H9 (cell line): ENCODE measurements around the gene PLXNA4. TPM values are rescaled to one million over a fixed set of nuclear protein-coding genes. Genes with fewer than 3 reads are reported as not detected.

ENCODE experiments used
- DNase-seq: peaks from one replicate; pipeline ENCODE4 v3.0.0-alpha.2; 2017
- H2AFZ ChIP-seq: one replicate; pipeline ENCODE4 v1.6.1; 2013; ENCODE audit warnings: mild to moderate bottlenecking, low read length, control low read depth, moderate library complexity
- H2AK5ac ChIP-seq: 2 replicates; pipeline ENCODE4 v1.6.1; 2013; ENCODE audit warnings: low read length, control low read depth, mixed read lengths; ENCODE audit not compliant: insufficient read length
- H2BK120ac ChIP-seq: one replicate; pipeline ENCODE4 v1.6.1; 2013; ENCODE audit warnings: low read depth, mild to moderate bottlenecking, low read length, control low read depth, inconsistent platforms; ENCODE audit not compliant: poor library complexity, severe bottlenecking
- H2BK12ac ChIP-seq: 2 replicates; pipeline ENCODE4 v1.6.1; 2013; ENCODE audit warnings: low read length, control low read depth, mixed read lengths, low read depth; ENCODE audit not compliant: insufficient read length
- H2BK15ac ChIP-seq: 2 replicates; pipeline ENCODE4 v1.6.1; 2013; ENCODE audit warnings: low read depth, low read length, control low read depth
- H2BK20ac ChIP-seq: one replicate; pipeline ENCODE4 v1.6.1; 2013; ENCODE audit warnings: low read depth, mild to moderate bottlenecking, low read length, control low read depth, inconsistent platforms; ENCODE audit not compliant: poor library complexity, severe bottlenecking
- H2BK5ac ChIP-seq: 2 replicates; pipeline ENCODE4 v1.6.1; 2013; ENCODE audit warnings: low read length, control low read depth, mixed read lengths; ENCODE audit not compliant: insufficient read length
- H3K14ac ChIP-seq: 2 replicates; pipeline ENCODE4 v1.6.1; 2013; ENCODE audit warnings: low read length, control low read depth; ENCODE audit not compliant: insufficient read depth
- H3K18ac ChIP-seq: 2 replicates; pipeline ENCODE4 v1.6.1; 2013; ENCODE audit warnings: low read depth, mild to moderate bottlenecking, mixed read lengths, low read length, control low read depth; ENCODE audit not compliant: insufficient read length
- H3K23ac ChIP-seq: 2 replicates; pipeline ENCODE4 v1.6.1; 2013; ENCODE audit warnings: low read length, control low read depth, mixed read lengths, low read depth; ENCODE audit not compliant: insufficient read length
- H3K23me2 ChIP-seq: 2 replicates; pipeline ENCODE4 v1.6.1; 2013; ENCODE audit warnings: low read depth, mild to moderate bottlenecking, mixed read lengths, low read length, control low read depth; ENCODE audit not compliant: insufficient read length, poor library complexity, severe bottlenecking
- H3K27ac ChIP-seq: 2 replicates; pipeline ENCODE4 v1.5.1; 2013; ENCODE audit warnings: low read length, control low read depth, mixed read lengths, low read depth; ENCODE audit not compliant: insufficient read length
- H3K27me3 ChIP-seq: 2 replicates; pipeline ENCODE4 v1.6.1; 2013; ENCODE audit warnings: low read length, control low read depth, inconsistent platforms; ENCODE audit not compliant: insufficient read depth
- H3K4ac ChIP-seq: 2 replicates; pipeline ENCODE4 v1.6.1; 2013; ENCODE audit warnings: low read depth, mild to moderate bottlenecking, control low read depth, inconsistent platforms, low read length, moderate library complexity
- H3K4me1 ChIP-seq: 2 replicates; pipeline ENCODE4 v1.6.1; 2013; ENCODE audit warnings: low read length, control low read depth, inconsistent platforms; ENCODE audit not compliant: insufficient read depth
- H3K4me2 ChIP-seq: 2 replicates; pipeline ENCODE4 v1.6.1; 2013; ENCODE audit warnings: low read length, control low read depth, mixed read lengths; ENCODE audit not compliant: insufficient read length, insufficient read depth
- H3K56ac ChIP-seq: 2 replicates; pipeline ENCODE4 v1.6.1; 2013; ENCODE audit warnings: low read depth, mild to moderate bottlenecking, mixed read lengths, low read length, control low read depth; ENCODE audit not compliant: insufficient read length
- H3K79me1 ChIP-seq: 2 replicates; pipeline ENCODE4 v1.6.1; 2013; ENCODE audit warnings: low read depth, mild to moderate bottlenecking, moderate library complexity, low read length, control low read depth, inconsistent platforms; ENCODE audit not compliant: insufficient read depth, poor library complexity, severe bottlenecking
- H3K79me2 ChIP-seq: 2 replicates; pipeline ENCODE4 v1.6.1; 2013; ENCODE audit warnings: low read length, control low read depth, inconsistent platforms; ENCODE audit not compliant: insufficient read depth
- H3K9ac ChIP-seq: 2 replicates; pipeline ENCODE4 v1.6.1; 2013; ENCODE audit warnings: low read length, control low read depth, mixed read lengths; ENCODE audit not compliant: insufficient read length; ENCODE audit errors: extremely low read depth
- H3K9me3 ChIP-seq: one replicate; pipeline ENCODE4 v1.6.1; 2013; ENCODE audit warnings: low read depth, low read length, inconsistent platforms; ENCODE audit not compliant: control insufficient read depth
- H3T11ph ChIP-seq: one replicate; pipeline ENCODE4 v1.6.1; 2013; ENCODE audit warnings: mild to moderate bottlenecking, low read length, control low read depth, inconsistent platforms
- H4K20me1 ChIP-seq: one replicate; pipeline ENCODE4 v1.6.1; 2013; ENCODE audit not compliant: control insufficient read depth, insufficient read length, insufficient read depth
- H4K5ac ChIP-seq: 2 replicates; pipeline ENCODE4 v1.6.1; 2013; ENCODE audit warnings: low read depth, mild to moderate bottlenecking, mixed read lengths, low read length, control low read depth; ENCODE audit not compliant: insufficient read length
- H4K8ac ChIP-seq: replicated peaks from 2 replicates; pipeline ENCODE4 v1.6.1; 2013; ENCODE audit warnings: low read length, control low read depth, mixed read lengths, low read depth; ENCODE audit not compliant: insufficient read length
- H4K91ac ChIP-seq: 2 replicates; pipeline ENCODE4 v1.6.1; 2013; ENCODE audit warnings: low read depth, mild to moderate bottlenecking, moderate library complexity, mixed read lengths, low read length, control low read depth; ENCODE audit not compliant: insufficient read length
- H3K27ac Mint-ChIP-seq, 3 experiments: 2 replicates in 2 of 3; 3 replicates in 1 of 3; pipeline ENCODE4 v1.8.0; 2020 to 2021; ENCODE audit warnings: mixed read lengths in 3 of 3, mild to moderate bottlenecking in 1 of 3, moderate library complexity in 1 of 3
- H3K27me3 Mint-ChIP-seq: 2 replicates; pipeline ENCODE4 v1.8.0; 2021; ENCODE audit warnings: low read depth, mild to moderate bottlenecking, moderate library complexity, mixed read lengths
- H3K36me3 Mint-ChIP-seq, 3 experiments: 2 replicates in 2 of 3; 3 replicates in 1 of 3; pipeline ENCODE4 v1.8.0; 2020 to 2021; ENCODE audit warnings: low read depth in 3 of 3, mixed read lengths in 3 of 3; ENCODE audit not compliant: insufficient read depth in 1 of 3
- H3K4me1 Mint-ChIP-seq, 2 experiments: 2 replicates each; pipeline ENCODE4 v1.8.0; 2020; ENCODE audit warnings: mixed read lengths in 2 of 2
- H3K4me3 Mint-ChIP-seq, 2 experiments: 2 replicates in 1 of 2; 3 replicates in 1 of 2; pipeline ENCODE4 v1.8.0; 2020 to 2021; ENCODE audit warnings: mild to moderate bottlenecking in 2 of 2, mixed read lengths in 2 of 2, moderate library complexity in 1 of 2
- H3K9me3 Mint-ChIP-seq, 2 experiments: 2 replicates in 1 of 2; 3 replicates in 1 of 2; pipeline ENCODE4 v1.8.0; 2020; ENCODE audit warnings: mild to moderate bottlenecking in 2 of 2, mixed read lengths in 2 of 2, moderate library complexity in 1 of 2
- WGBS: extraction: QIAGEN DNeasy Blood & Tissue Kit; methylation state at CpG from one replicate; pipeline ENCODE4 v1.1.7; 2013; ENCODE audit warnings: missing lambda C conversion rate, low lambda C conversion rate, mixed read lengths; ENCODE audit not compliant: insufficient read length; ENCODE audit errors: extremely low coverage; 5-methylcytosine and 5-hydroxymethylcytosine counted together
- total RNA-seq: library from RNA; stranded (reverse); gene quantifications from 2 replicates; pipeline ENCODE4 v1.2.1, GENCODE V29; 2021
- TF ChIP-seq, protein P1 (sequence below): fragments of 200-600 bp; sonication (generic); conservative IDR thresholded peaks from 3 replicates; pipeline ENCODE4 v1.8.0; 2021; ENCODE audit warnings: antibody characterized with exemption, mild to moderate bottlenecking

Gene PLXNA4
- total RNA-seq, 1 experiment from 2014 or later = 0.35 TPM

DNA sequence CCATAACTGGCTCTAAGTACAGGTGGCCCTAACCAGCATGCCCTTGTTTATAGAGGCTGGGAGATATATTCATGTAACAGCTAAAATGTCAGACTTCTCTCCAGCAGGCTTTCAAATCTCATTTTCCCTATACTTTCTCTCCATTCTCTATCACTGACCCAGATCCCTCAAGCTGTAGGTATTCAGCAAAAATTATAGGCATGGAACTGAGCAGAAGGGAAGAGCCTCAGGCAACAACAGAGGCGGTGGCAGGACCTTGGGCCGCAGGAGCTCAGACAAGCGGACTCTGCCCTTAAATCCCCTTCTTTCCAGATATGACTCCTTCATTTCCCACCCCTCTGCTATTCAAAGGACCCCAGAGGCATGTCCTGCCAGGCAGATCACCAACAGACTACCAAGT lies 417.4 kb downstream of the PLXNA4 start:
- H3K4me2 ChIP-seq = no peak overlapping the region
- H2BK5ac ChIP-seq = no peak overlapping the region
- H3K56ac ChIP-seq = no peak overlapping the region
- H3K23me2 ChIP-seq = no peaks in the 10 kb centered on the region
- H4K20me1 ChIP-seq = no peaks in the 10 kb centered on the region
- no CpG with 5 or more reads among the region's 3 CpGs for WGBS
- H2BK12ac ChIP-seq = no peak overlapping the region
- H3K27ac ChIP-seq = no peak overlapping the region
- Mint-ChIP-seq H3K4me3 (no peak overlapping the region), H3K27ac (no peak overlapping the region), H3K4me1 (peaks cover 38 to 56% of the 10 kb centered on the region in 2 experiments), H3K9me3 (no peaks in the 10 kb centered on the region), H3K36me3 (no peaks in the 10 kb centered on the region), H3K27me3 (peaks cover 13% of the 10 kb centered on the region; the same call in 1 of the 2 replicates)
- DNase-seq = no peak
- H2BK120ac ChIP-seq = no peak overlapping the region
- no peak overlapping the region for H2BK15ac ChIP-seq
- H3K18ac ChIP-seq = no peak overlapping the region
- H2BK20ac ChIP-seq = no peak overlapping the region
- no peak overlapping the region for H3K9ac ChIP-seq
- H2AK5ac ChIP-seq = no peak overlapping the region
- H4K5ac ChIP-seq = no peak overlapping the region
- no peak overlapping the region for H3K23ac ChIP-seq
- H2AFZ ChIP-seq = no peak overlapping the region
- H3K27me3 ChIP-seq = no peaks in the 10 kb centered on the region; the same call in 1 of the 2 replicates
- no peak overlapping the region for H3T11ph ChIP-seq
- H3K4ac ChIP-seq = no peak overlapping the region
- H3K79me1 ChIP-seq = no peaks in the 10 kb centered on the region
- no peak overlapping the region for H4K8ac ChIP-seq
- H3K9me3 ChIP-seq = no peaks in the 10 kb centered on the region
- no peak overlapping the region for H3K14ac ChIP-seq
- no peak overlapping the region for H4K91ac ChIP-seq
- TF ChIP-seq, protein P1, sequence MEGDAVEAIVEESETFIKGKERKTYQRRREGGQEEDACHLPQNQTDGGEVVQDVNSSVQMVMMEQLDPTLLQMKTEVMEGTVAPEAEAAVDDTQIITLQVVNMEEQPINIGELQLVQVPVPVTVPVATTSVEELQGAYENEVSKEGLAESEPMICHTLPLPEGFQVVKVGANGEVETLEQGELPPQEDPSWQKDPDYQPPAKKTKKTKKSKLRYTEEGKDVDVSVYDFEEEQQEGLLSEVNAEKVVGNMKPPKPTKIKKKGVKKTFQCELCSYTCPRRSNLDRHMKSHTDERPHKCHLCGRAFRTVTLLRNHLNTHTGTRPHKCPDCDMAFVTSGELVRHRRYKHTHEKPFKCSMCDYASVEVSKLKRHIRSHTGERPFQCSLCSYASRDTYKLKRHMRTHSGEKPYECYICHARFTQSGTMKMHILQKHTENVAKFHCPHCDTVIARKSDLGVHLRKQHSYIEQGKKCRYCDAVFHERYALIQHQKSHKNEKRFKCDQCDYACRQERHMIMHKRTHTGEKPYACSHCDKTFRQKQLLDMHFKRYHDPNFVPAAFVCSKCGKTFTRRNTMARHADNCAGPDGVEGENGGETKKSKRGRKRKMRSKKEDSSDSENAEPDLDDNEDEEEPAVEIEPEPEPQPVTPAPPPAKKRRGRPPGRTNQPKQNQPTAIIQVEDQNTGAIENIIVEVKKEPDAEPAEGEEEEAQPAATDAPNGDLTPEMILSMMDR = no peak
- H3K79me2 ChIP-seq = no peaks in the 10 kb centered on the region
- no peaks in the 10 kb centered on the region; the same call in 1 of the 2 replicates for H3K4me1 ChIP-seq
